Progenitor cell of endocrine pancreas (in vitro differentiated cells): Measurements from ENCODE around the gene MARCHF6. TPM values are rescaled to one million over a fixed set of nuclear protein-coding genes. Genes with fewer than 3 reads are reported as not detected.
"Not testable (repeated sequence)": the region's sequence is repeated elsewhere in the genome, so short reads cannot be mapped to it uniquely, and the experiment has no call there.

Experiments used
- DNase-seq: peaks from one replicate; pipeline ENCODE4 v3.0.0; 2021; ENCODE audit warnings: low spot score; ENCODE audit not compliant: unreplicated experiment
- H3K27ac Mint-ChIP-seq: 2 replicates; pipeline ENCODE4 v1.8.0; 2021; ENCODE audit warnings: mild to moderate bottlenecking, moderate library complexity, mixed read lengths
- H3K27me3 Mint-ChIP-seq: 2 replicates; pipeline ENCODE4 v1.8.0; 2021; ENCODE audit warnings: mixed read lengths
- H3K36me3 Mint-ChIP-seq: 2 replicates; pipeline ENCODE4 v1.8.0; 2022; ENCODE audit warnings: mixed read lengths; ENCODE audit not compliant: insufficient read depth
- H3K4me1 Mint-ChIP-seq: 2 replicates; pipeline ENCODE4 v1.8.0; 2021; ENCODE audit warnings: low read depth, mixed read lengths
- H3K4me3 Mint-ChIP-seq: 2 replicates; pipeline ENCODE4 v1.8.0; 2021; ENCODE audit warnings: low read depth, mild to moderate bottlenecking, moderate library complexity, mixed read lengths
- H3K9me3 Mint-ChIP-seq: 2 replicates; pipeline ENCODE4 v1.8.0; 2021; ENCODE audit warnings: low read depth, mixed read lengths
- total RNA-seq: library from RNA; stranded (reverse); gene quantifications from 2 replicates; pipeline ENCODE4 v1.2.1, GENCODE V29; 2021
- TF ChIP-seq, protein P1 (sequence below): fragments of 200-600 bp; sonication (generic); IDR thresholded peaks from one replicate; pipeline ENCODE4 v1.5.0; 2021; ENCODE audit warnings: antibody characterized with exemption, mild to moderate bottlenecking; ENCODE audit not compliant: unreplicated experiment

MARCHF6 gene
- total RNA-seq, 1 donor from 2014 or later, result 239 TPM

DNA sequence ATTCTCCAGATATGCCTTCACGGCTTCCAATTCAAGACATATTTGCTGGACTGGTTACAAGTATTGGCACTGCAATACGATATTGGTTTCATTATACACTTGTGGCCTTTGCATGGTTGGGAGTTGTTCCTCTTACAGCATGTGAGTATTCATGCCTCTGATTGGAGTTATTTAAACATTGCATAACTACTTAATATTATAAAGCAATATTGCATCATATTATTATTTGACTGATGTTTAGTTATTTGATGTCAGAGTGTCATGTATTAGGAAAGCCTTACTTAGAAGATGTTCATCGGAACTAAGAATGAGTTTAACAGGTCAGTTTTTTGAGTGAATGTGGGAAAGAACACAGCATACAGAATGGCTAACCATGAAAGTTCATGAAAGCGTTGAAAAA, 28.3 kb downstream of the MARCHF6 start:
- peaks cover 32% of the 10 kb centered on the region for H3K36me3 Mint-ChIP-seq
- no peak overlapping the region for H3K27ac Mint-ChIP-seq
- H3K9me3 Mint-ChIP-seq, result no peaks in the 10 kb centered on the region
- TF ChIP-seq, protein P1, sequence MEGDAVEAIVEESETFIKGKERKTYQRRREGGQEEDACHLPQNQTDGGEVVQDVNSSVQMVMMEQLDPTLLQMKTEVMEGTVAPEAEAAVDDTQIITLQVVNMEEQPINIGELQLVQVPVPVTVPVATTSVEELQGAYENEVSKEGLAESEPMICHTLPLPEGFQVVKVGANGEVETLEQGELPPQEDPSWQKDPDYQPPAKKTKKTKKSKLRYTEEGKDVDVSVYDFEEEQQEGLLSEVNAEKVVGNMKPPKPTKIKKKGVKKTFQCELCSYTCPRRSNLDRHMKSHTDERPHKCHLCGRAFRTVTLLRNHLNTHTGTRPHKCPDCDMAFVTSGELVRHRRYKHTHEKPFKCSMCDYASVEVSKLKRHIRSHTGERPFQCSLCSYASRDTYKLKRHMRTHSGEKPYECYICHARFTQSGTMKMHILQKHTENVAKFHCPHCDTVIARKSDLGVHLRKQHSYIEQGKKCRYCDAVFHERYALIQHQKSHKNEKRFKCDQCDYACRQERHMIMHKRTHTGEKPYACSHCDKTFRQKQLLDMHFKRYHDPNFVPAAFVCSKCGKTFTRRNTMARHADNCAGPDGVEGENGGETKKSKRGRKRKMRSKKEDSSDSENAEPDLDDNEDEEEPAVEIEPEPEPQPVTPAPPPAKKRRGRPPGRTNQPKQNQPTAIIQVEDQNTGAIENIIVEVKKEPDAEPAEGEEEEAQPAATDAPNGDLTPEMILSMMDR, result no peak
- DNase-seq, result no peak
- no peaks in the 10 kb centered on the region for H3K27me3 Mint-ChIP-seq
- no peak overlapping the region for H3K4me3 Mint-ChIP-seq
- H3K4me1 Mint-ChIP-seq, result peaks cover 5% of the 10 kb centered on the region

DNA sequence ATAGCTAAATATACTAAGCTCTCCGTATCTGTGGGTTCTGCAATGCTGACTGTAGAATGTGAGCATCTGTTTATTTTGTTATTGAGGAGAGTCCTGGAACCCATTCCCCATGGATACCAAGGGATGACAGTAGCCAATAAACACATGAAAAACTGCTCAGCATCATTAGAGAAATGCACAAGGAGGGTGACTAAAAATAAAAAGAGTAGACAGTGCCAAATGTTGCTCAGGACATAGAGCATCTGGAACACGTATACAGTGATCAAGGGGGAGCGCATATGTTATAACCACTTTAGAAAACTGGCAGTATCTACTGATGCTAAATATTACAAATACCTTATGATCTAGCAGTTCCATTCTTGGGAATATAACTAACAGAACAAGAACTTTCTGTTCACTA, 31.0 kb downstream of the MARCHF6 start:
- TF ChIP-seq, protein P1, result no peak
- Mint-ChIP-seq H3K4me3 (no peak overlapping the region), H3K9me3 (no peaks in the 10 kb centered on the region), H3K27me3 (no peaks in the 10 kb centered on the region), H3K36me3 (peaks cover 23% of the 10 kb centered on the region), H3K27ac (no peak overlapping the region), H3K4me1 (peaks cover 4% of the 10 kb centered on the region)
- DNase-seq, result no peak

DNA sequence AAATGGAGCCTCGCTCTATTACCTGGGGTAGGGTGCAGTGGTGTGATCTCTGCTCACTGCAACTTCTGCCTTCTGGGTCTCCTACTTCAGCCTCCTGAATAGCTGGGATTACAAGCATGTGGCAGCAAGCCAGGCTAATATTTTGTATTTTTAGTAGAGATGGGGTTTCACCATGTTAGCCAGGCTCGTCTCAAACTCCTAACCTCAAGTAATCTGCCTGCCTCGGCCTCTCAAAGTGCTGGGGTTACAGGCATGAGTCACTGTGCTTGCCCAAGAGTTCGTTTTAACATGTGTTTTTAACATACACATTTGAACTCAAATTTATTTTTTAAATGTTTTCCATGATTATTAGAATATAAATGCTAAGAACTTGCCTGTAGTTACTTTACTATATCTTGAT, 34.2 kb downstream of the MARCHF6 start:
- TF ChIP-seq, protein P1, result no peak
- Mint-ChIP-seq H3K9me3 (no peaks in the 10 kb centered on the region), H3K27me3 (no peaks in the 10 kb centered on the region), H3K4me3 (no peak overlapping the region), H3K27ac (no peak overlapping the region), H3K36me3 (peaks cover 30% of the 10 kb centered on the region), H3K4me1 (peaks cover 4% of the 10 kb centered on the region)
- no peak for DNase-seq

DNA sequence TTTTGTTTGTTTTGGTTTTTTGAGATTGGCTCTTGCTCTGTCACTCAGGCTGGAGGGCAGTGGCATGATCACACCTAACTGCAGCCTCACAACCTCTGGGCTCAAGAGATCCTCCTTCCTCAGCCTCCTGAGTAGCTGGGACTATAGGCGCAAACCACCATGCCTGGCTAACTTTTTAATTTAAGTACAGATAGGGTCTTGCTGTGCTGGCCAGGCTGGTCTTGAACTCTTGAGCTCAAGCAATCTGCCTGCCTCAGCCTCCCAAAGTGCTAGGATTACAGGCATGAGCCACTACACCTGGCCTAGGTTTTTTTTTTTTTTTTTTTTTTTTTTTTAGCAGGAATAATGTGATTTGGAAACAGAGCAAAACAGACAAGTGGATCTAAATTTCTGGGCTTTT, 37.6 kb downstream of the MARCHF6 start:
- Mint-ChIP-seq H3K4me1 (no peaks in the 10 kb centered on the region), H3K9me3 (no peaks in the 10 kb centered on the region), H3K36me3 (peaks cover 32% of the 10 kb centered on the region), H3K27ac (no peak overlapping the region), H3K4me3 (no peak overlapping the region), H3K27me3 (no peaks in the 10 kb centered on the region)
- no peak for DNase-seq
- TF ChIP-seq, protein P1, result no peak

DNA sequence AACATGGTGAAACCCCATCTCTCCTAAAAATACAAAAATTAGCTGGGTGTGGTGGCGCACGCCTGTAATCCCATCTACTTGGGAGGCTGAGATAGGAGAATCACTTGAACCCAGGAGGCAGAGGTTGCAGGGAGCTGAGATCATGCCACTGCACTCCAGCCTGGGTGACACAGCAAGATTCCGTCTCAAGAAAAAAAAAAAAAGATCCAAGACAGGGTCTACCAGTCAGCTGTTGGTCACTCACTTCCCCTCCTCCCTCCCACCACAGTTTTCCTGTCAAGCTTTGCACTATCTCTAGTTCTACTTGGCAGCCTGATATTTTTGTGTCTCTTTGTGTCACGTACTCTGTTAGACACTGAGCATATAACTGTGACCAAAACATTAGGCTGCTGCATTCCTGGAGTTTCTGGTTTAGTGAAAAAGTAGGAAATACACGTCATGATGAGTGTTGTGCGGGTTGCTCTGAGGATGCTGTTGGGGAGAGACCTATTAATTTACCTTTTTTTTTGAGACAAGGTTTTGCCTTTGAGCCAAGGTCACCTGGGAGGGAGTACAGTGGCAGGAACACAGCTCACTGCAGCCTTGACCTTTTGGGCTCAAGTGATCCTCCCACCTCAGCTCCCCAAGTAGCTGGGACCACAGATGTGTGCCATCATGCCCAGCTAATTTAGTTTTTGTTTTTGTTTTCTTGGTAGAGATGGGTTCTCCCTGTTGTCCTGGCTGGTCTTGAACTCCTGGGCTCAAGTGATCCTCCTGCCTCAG, 39.3 kb downstream of the MARCHF6 start:
- peaks cover 36% of the 10 kb centered on the region for H3K36me3 Mint-ChIP-seq
- not testable (repeated sequence) for DNase-seq, H3K4me3 Mint-ChIP-seq, H3K27me3 Mint-ChIP-seq, H3K27ac Mint-ChIP-seq, H3K9me3 Mint-ChIP-seq, H3K4me1 Mint-ChIP-seq

DNA sequence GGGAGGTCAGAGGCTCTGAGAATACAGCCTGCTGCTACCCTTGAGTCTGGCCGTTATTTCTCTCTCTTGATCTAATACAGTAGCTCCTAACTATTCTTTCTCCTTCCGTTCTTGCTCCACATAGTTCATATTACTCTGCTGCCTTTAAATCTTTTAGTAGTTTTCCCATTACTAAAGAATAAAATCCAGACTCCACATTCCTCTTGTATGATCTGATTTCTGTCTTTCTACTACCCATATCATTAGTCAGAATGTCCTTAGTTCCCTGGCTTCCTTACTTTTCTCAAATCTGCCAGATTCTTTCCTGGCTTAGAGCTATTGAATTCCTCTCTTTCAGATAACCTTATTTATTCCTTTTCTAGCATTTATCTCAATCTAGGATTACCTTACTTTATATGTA, 40.0 kb downstream of the MARCHF6 start:
- TF ChIP-seq, protein P1, result no peak
- H3K36me3 Mint-ChIP-seq, result peaks cover 36% of the 10 kb centered on the region
- no peaks in the 10 kb centered on the region for H3K9me3 Mint-ChIP-seq
- H3K4me1 Mint-ChIP-seq, result no peaks in the 10 kb centered on the region
- no peak for DNase-seq
- H3K27ac Mint-ChIP-seq, result no peak overlapping the region
- H3K27me3 Mint-ChIP-seq, result no peaks in the 10 kb centered on the region
- no peak overlapping the region for H3K4me3 Mint-ChIP-seq
